HCT116 (cell line): ENCODE data around the gene CAST. TPM values are rescaled to one million over a fixed set of nuclear protein-coding genes. Genes with fewer than 3 reads are reported as not detected.

ENCODE experiments used
- ATAC-seq: fragments of 200-7000 bp; cut with Tn5 transposase; 2 replicates; pipeline ENCODE4 v1.9.1; 2020; ENCODE audit warnings: mild to moderate bottlenecking, moderate library complexity
- BruUV-seq: library from RNA; stranded (reverse); fragments of 400-500 nt; replicated peaks from 2 replicates; lab custom pipeline; 2021; lab: Mats Ljungman, UMichigan
- CTCF ChIA-PET: fragments of 300-600 bp; sonication (Branson Sonifier 250); formaldehyde crosslinking; loops from one replicate; lab custom pipeline; 2021; ENCODE audit warnings: antibody characterized with exemption; lab: Charles Lee
- POLR2A ChIA-PET: fragments of 300-600, 350-600 bp; sonication (Branson Sonifier 250); formaldehyde crosslinking; loops from one replicate; lab custom pipeline; 2021; ENCODE audit warnings: antibody characterized with exemption; lab: Charles Lee
- RAD21 ChIA-PET, 2 experiments: fragments of 300-600 bp; sonication (Branson Sonifier 250); formaldehyde crosslinking; loops; one replicate each; lab custom pipeline; 2023; ENCODE audit warnings: low total read pairs in 2 of 2; ENCODE audit not compliant: uncharacterized antibody in 2 of 2, unreplicated experiment in 2 of 2, low non-redundant PET in 1 of 2; lab: Charles Lee
- DNase-seq: peaks from one replicate; pipeline ENCODE4 v3.0.0-alpha.2; 2010; ENCODE audit warnings: low read depth, low spot score
- H2AFZ ChIP-seq: fragments of 200-600 bp; shearing (Covaris generic), sonication (generic); 2 replicates; pipeline ENCODE4 v1.6.1; 2017; ENCODE audit warnings: low read depth, mixed run types, mixed read lengths, antibody characterized with exemption, low read length; ENCODE audit not compliant: poor library complexity, severe bottlenecking
- H3K27ac ChIP-seq: 2 replicates; pipeline ENCODE4 v1.5.1; 2012; ENCODE audit warnings: low read depth, low read length
- H3K27me3 ChIP-seq: fragments of 200-600 bp; sonication (generic); 2 replicates; pipeline ENCODE4 v1.6.1; 2016; ENCODE audit warnings: mixed run types, low read length, mixed read lengths; ENCODE audit not compliant: insufficient read depth
- H3K36me3 ChIP-seq, 2 experiments: fragments of 200-500 bp in 1 of 2; fragments of 200-600 bp in 1 of 2; sonication (Bioruptor generic) in 1 of 2; sonication (generic) in 1 of 2; 2 replicates each; pipeline versions ENCODE4 v1.5.1 to v1.6.1; 2014 to 2016; ENCODE audit warnings: low read length in 2 of 2, inconsistent platforms in 1 of 2, mixed read lengths in 1 of 2, mixed run types in 1 of 2; ENCODE audit not compliant: insufficient read depth in 2 of 2, control insufficient read depth in 1 of 2
- H3K4me1 ChIP-seq, 2 experiments: fragments of 200-600 bp in 1 of 2; sonication (generic) in 1 of 2; 2 replicates each; pipeline versions ENCODE4 v1.5.1 to v1.6.1; 2012 to 2017; ENCODE audit warnings: low read length in 2 of 2, inconsistent platforms in 1 of 2, mild to moderate bottlenecking in 1 of 2, mixed read lengths in 1 of 2, mixed run types in 1 of 2, moderate library complexity in 1 of 2; ENCODE audit not compliant: insufficient read depth in 2 of 2, control insufficient read depth in 1 of 2
- H3K4me2 ChIP-seq: fragments of 200-600 bp; sonication (generic); 2 replicates; pipeline ENCODE4 v1.6.1; 2017; ENCODE audit warnings: mixed run types, low read length, mixed read lengths
- H3K4me3 ChIP-seq, 2 experiments: fragments of 200-600 bp in 1 of 2; sonication (generic) in 1 of 2; replicated peaks in 1 of 2; 2 replicates each; pipeline ENCODE4 v1.5.1; 2011 to 2016; ENCODE audit warnings: low read length in 2 of 2, control low read depth in 1 of 2, low read depth in 1 of 2, mild to moderate bottlenecking in 1 of 2, mixed read lengths in 1 of 2, mixed run types in 1 of 2
- H3K79me2 ChIP-seq: fragments of 200-600 bp; sonication (generic); 2 replicates; pipeline ENCODE4 v1.6.1; 2017; ENCODE audit warnings: mild to moderate bottlenecking, mixed run types, low read length, moderate library complexity, mixed read lengths; ENCODE audit not compliant: insufficient read depth
- H3K9ac ChIP-seq: fragments of 200-600 bp; sonication (generic); 2 replicates; pipeline ENCODE4 v1.6.1; 2016; ENCODE audit warnings: low read length, mixed read lengths
- H3K9me2 ChIP-seq: fragments of 200-600 bp; sonication (generic), shearing (Covaris generic); 2 replicates; pipeline ENCODE4 v1.6.1; 2017; ENCODE audit warnings: mixed run types, mild to moderate bottlenecking, moderate library complexity; ENCODE audit not compliant: insufficient read depth
- H3K9me3 ChIP-seq, 2 experiments: fragments of 200-500 bp in 1 of 2; fragments of 200-600 bp in 1 of 2; sonication (Bioruptor generic) in 1 of 2; sonication (generic) in 1 of 2; 2 replicates each; pipeline ENCODE4 v1.6.1; 2014 to 2017; ENCODE audit warnings: low read length in 2 of 2, mixed read lengths in 2 of 2, inconsistent platforms in 1 of 2, low read depth in 1 of 2, mild to moderate bottlenecking in 1 of 2, mixed run types in 1 of 2, moderate library complexity in 1 of 2; ENCODE audit not compliant: control insufficient read depth in 1 of 2, insufficient read depth in 1 of 2
- H4K20me1 ChIP-seq: fragments of 200-600 bp; sonication (generic), shearing (Covaris generic); 2 replicates; pipeline ENCODE4 v1.6.1; 2017; ENCODE audit warnings: mixed run types, mild to moderate bottlenecking, moderate library complexity; ENCODE audit not compliant: insufficient read depth
- CEBPB ChIP-seq: IDR thresholded peaks from 2 replicates; pipeline ENCODE4 v1.6.1; 2012; ENCODE audit warnings: low read depth
- EGR1 ChIP-seq: IDR thresholded peaks from 2 replicates; pipeline ENCODE4 v1.6.1; 2012; ENCODE audit warnings: low read depth
- EZH2phosphoT487 ChIP-seq: fragments of 200-600 bp; IDR thresholded peaks from 2 replicates; pipeline ENCODE4 v1.6.1; 2018; ENCODE audit warnings: antibody characterized with exemption, borderline replicate concordance
- RAD21 ChIP-seq: IDR thresholded peaks from 2 replicates; pipeline ENCODE4 v1.6.1; 2012; ENCODE audit warnings: low read depth, mild to moderate bottlenecking
- REST ChIP-seq: IDR thresholded peaks from 2 replicates; pipeline ENCODE4 v1.6.1; 2012; ENCODE audit warnings: low read depth
- SRF ChIP-seq: IDR thresholded peaks from 2 replicates; pipeline ENCODE4 v1.6.1; 2012; ENCODE audit warnings: low read depth
- TCF7L2 ChIP-seq: IDR thresholded peaks from 2 replicates; pipeline ENCODE4 v1.7.0; 2011; ENCODE audit warnings: borderline replicate concordance, inconsistent platforms; ENCODE audit not compliant: insufficient read depth, insufficient read length; ENCODE audit errors: extremely low read depth
- YY1 ChIP-seq: IDR thresholded peaks from 2 replicates; pipeline ENCODE4 v1.6.1; 2011; ENCODE audit warnings: low read length, low read depth, moderate library complexity, mild to moderate bottlenecking; ENCODE audit not compliant: insufficient replicate concordance; ENCODE audit errors: extremely low read depth
- intact Hi-C: fragments of 100-400 bp; cut with micrococcal nuclease; formaldehyde crosslinking; loops from 2 replicates; pipeline ENCODE4 v1.10.0; 2022
- total RNA-seq: library from RNA; stranded (reverse); gene quantifications from one replicate; pipeline ENCODE4 v1.2.1, GENCODE V29; 2021; ENCODE audit not compliant: unreplicated experiment

Gene CAST
- total RNA-seq, 1 experiment from 2014 or later: 142 TPM

GRCh38 chr5:96758621-96759020, 96.4 kb downstream of the CAST start:
- peaks cover 25 to 30% of the 10 kb centered on the region in 2 experiments; a peak in 3 of 4 replicates for H3K36me3 ChIP-seq
- no peaks in the 10 kb centered on the region for H3K9me3 ChIP-seq
- H3K79me2 ChIP-seq: no peaks in the 10 kb centered on the region
- CTCF ChIA-PET: no interaction called here
- POLR2A ChIA-PET: no interaction called here
- no peak for ATAC-seq
- TF ChIP-seq REST (no peak), RAD21 (no peak), CEBPB (no peak), SRF (no peak), EZH2phosphoT487 (no peak), TCF7L2 (no peak), YY1 (no peak), EGR1 (no peak)
- intact Hi-C loops: no loop called here
- no TSS peak for BruUV-seq
- H3K4me2 ChIP-seq: no peak overlapping the region
- no peak overlapping the region for H3K4me3 ChIP-seq
- H3K27me3 ChIP-seq: no peaks in the 10 kb centered on the region
- no peaks in the 10 kb centered on the region for H3K4me1 ChIP-seq
- no peak overlapping the region for H2AFZ ChIP-seq
- no peak overlapping the region for H3K9ac ChIP-seq
- H3K27ac ChIP-seq: no peak overlapping the region
- no peak for DNase-seq
- RAD21 ChIA-PET: no interaction called here
- no peaks in the 10 kb centered on the region for H3K9me2 ChIP-seq
- no peaks in the 10 kb centered on the region for H4K20me1 ChIP-seq
